Left ventricle myocardium superior (tissue), 1 donor: ENCODE measurements around the gene ZSCAN5B. TPM values are rescaled to one million over a fixed set of nuclear protein-coding genes. Genes with fewer than 3 reads are reported as not detected.
"Not testable (repeated sequence)": the region's sequence is repeated elsewhere in the genome, so short reads cannot be mapped to it uniquely, and the experiment has no call there.

Experiments
- ATAC-seq: fragments of 200-7000 bp; cut with Tn5 transposase; one replicate; pipeline ENCODE4 v1.9.1; 2020; ENCODE audit warnings: mild to moderate bottlenecking, moderate library complexity
- DNase-seq: peaks from one replicate; pipeline ENCODE4 v3.0.0-alpha.2; 2020
- intact Hi-C: fragments of 100-400 bp; cut with micrococcal nuclease; formaldehyde crosslinking; loops from one replicate; pipeline ENCODE4 v1.11.0; 2022
- long read RNA-seq: library from polyadenylated mRNA; unstranded; transcript quantifications from one replicate; pipeline ENCODE4 v2.0.0, GENCODE V29; 2021
- total RNA-seq: library from RNA; stranded (reverse); fragmentation: NEBNext Ultra II Directional; extraction: Animal tissue kit (Norgen Biotek cat#: 25700); gene quantifications from one replicate; pipeline ENCODE4 v1.2.1, GENCODE V29; 2021
- donor health status: DM: no; HTN: yes; CAD: no; lungs with severe emphysema.

ZSCAN5B gene
- total RNA-seq: not detected
- long read RNA-seq: 0 reads

DNA sequence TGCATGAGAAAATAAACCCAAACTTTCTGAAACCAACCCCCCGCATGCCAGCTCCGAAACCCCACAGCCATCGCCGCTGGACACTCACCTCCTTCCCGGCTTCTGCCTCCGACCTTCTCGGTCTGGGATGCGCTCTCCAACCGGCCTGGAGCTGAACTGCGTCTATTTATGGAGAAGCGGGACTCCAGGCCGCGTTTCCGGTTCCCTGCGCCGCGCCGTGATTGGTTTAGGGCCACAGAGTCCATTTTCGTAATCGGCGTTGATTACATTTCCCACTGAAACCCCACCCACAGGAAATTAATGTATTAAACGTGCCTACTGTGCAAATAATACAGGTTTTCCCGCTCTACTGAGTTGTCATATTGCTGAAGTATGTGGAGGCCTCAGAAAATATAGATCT is at the start of gene ZSCAN5B:
ZSCAN5B (minus strand) TSS at position 138 of the 400 bp plus-strand sequence. CDS start 4,731 bp downstream, outside the sequence.
- DNase-seq, intact Hi-C loops, ATAC-seq: not testable (repeated sequence)

GRCh38 chr19:56245764-56246163 is 48.2 kb upstream of the ZSCAN5B start:
- intact Hi-C loops, ATAC-seq, DNase-seq: not testable (repeated sequence)

- ATAC-seq (no peak), DNase-seq (no peak)
- intact Hi-C loops: no loop called here
Observed at GRCh38 chr19:56245121-56245740, 47.6 kb upstream of the ZSCAN5B start.

DNA sequence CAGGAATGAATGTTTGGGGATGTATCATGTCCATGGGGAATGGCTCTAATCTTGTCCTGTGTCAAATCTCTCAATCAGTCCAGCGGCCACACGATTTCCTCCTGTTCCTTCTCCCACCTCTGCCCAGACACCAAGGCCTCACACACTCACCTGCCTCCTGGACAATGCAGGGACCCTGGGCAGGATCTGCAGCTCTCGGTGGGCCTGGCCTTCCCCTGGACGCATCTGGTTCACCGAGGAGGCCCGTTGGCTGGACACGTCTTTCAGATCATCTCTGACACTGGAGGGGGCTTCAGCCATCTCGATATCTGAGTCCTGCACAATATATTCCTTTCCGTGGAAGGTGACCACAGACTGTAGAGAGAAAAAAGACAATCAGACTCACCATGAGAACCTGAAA is 25.9 kb upstream of the ZSCAN5B start:
- intact Hi-C loops: no loop called here
- DNase-seq (no peak), ATAC-seq (no peak)

- DNase-seq: no peak
- ATAC-seq: no peak
- intact Hi-C loops: no loop called here
Observed at GRCh38 chr19:56222901-56223300, 25.3 kb upstream of the ZSCAN5B start.

- intact Hi-C loops: no loop called here
- no peak for ATAC-seq
- DNase-seq: no peak
Observed at GRCh38 chr19:56221851-56222250, 24.3 kb upstream of the ZSCAN5B start.

DNA sequence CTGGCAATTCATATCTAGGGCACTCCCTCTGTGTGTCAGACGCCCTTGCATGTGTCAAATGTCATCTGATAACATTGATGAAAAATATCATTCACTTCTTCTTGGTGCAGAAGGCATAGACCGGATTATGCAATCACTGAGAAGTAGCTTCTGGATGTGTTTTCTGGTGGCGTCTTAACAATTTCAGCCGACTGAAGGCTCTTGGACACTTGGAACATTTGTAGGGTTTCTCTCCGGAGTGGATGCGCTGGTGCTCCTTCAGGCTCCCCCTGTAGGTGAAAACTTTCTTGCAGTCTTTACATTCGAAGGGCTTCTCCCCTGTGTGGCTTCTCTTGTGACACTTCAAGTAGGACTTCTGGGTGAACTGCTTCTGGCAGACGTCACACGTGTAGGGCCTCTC is 23.9 kb upstream of the ZSCAN5B start:
- ATAC-seq, DNase-seq, intact Hi-C loops: not testable (repeated sequence)

- no peak for DNase-seq
- ATAC-seq: no peak
- intact Hi-C loops: no loop called here
Observed at GRCh38 chr19:56218961-56219360, 21.4 kb upstream of the ZSCAN5B start.

DNA sequence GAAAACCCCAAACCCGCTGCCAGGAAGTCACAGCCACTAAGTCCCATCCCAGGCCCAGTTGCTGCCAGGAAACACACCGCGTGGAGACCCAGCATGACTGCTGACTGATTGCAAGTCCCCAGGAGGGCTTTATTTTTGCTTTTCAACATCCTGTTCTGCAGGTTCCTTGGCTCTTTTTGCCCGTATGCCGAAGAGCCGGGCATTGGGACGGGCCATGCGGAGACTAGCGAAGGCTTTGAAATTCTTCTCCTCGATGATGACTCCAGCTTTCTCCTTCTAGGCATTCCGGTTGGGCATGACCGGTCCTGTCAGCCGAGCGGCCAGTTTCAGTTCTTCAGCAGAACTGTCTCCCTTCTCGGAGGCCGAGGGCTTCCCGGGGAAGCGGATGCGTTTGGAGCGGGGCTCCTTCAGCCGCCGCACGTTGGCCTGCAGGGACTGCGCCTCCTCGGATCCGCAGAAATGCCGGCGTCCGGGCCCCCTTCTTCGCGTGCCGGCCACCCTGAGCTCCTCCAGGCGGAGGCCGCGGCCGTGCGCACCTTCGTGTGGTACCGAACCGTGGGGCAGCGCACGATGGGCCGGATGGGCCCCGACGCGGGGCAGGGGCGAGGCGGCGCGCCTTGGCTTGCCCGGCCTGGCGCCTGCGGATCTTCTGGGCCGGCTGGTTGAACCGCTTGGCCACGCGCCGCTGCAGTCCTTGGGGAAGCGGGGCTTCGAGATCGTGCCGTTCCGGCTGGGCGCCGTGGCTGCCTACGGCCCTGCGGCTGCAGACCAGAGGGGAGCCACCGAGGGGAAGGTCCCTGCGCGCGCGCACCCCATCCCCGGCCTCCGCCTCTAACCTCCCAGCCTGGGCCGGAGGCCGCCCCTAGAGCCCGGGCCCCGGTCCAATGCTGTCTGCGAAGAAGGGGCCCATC is 19.7 kb upstream of the ZSCAN5B start:
- DNase-seq (peak; percentile 45), ATAC-seq (peak; percentile 38)
- intact Hi-C loops: no loop called here

- intact Hi-C loops: no loop called here
- no peak for DNase-seq
- no peak for ATAC-seq
Observed at GRCh38 chr19:56211718-56212117, 14.1 kb upstream of the ZSCAN5B start.

GRCh38 chr19:56210036-56210435 is 12.5 kb upstream of the ZSCAN5B start:
- ATAC-seq, DNase-seq, intact Hi-C loops: not testable (repeated sequence)

DNA sequence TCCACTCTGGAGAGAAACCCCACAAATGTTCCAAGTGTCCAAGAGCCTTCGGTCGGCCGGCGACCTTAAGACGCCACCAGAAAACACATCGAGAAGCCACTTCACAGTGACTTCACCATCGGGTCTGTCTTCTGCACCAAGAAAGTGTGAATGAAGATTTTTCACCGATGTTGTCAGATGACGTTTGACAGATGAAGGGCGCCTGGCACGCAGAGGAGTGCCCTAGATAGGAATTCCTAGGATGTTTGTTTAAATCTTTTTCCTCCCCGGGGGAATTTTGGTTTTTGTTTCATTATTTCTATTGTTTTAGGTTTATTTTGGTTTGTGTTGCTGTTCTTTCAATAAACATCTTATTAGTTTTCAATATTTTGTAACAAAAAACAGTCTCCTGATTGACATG is 11.5 kb upstream of the ZSCAN5B start:
- no peak for ATAC-seq
- no peak for DNase-seq

DNA sequence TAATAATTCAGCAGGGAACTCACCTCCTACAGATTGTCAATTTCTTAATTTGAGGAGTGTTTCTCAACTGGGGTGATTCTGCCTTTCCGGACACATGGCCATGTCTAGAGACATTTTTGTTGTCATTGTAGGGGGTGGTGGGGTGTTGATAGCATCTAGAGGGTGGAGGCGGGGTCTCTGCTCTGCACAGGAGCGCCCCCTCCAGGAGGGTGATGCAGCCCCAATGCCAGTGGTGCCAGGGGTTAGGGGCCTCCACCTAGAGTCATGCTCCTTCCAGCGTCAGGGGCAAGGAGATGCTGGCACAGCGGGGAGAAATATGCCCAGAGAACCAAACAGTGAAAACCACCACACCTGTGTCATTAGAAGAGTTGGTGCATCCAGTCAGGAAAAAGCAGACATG is 10.0 kb upstream of the ZSCAN5B start:
- ATAC-seq, intact Hi-C loops, DNase-seq: not testable (repeated sequence)

More for the DNA sequence above, 11.5 kb upstream of the ZSCAN5B start:
- intact Hi-C loops: no loop called here

- DNase-seq: no peak
- no peak for ATAC-seq
- intact Hi-C loops: no loop called here
Observed at GRCh38 chr19:56201973-56202372, 4.4 kb upstream of the ZSCAN5B start, which contains the start of gene ZSCAN5C. ZSCAN5C (plus strand) TSS chr19:56202273; CDS start chr19:56205914, 3,641 bp downstream.

- DNase-seq (no peak), ATAC-seq (no peak)
- intact Hi-C loops: no loop called here
Observed at GRCh38 chr19:56199687-56200086, 2.1 kb upstream of the ZSCAN5B start.

GRCh38 chr19:56193981-56194640 is 3.5 kb downstream of the ZSCAN5B start:
- ATAC-seq: no peak
- intact Hi-C loops: no loop called here
- no peak for DNase-seq

- no peak for DNase-seq
- intact Hi-C loops: no loop called here
- ATAC-seq: no peak
Observed at GRCh38 chr19:56191711-56192110, 5.9 kb downstream of the ZSCAN5B start.

- DNase-seq: no peak
- no peak for ATAC-seq
- intact Hi-C loops: no loop called here
Observed at GRCh38 chr19:56191115-56191514, 6.5 kb downstream of the ZSCAN5B start.

DNA sequence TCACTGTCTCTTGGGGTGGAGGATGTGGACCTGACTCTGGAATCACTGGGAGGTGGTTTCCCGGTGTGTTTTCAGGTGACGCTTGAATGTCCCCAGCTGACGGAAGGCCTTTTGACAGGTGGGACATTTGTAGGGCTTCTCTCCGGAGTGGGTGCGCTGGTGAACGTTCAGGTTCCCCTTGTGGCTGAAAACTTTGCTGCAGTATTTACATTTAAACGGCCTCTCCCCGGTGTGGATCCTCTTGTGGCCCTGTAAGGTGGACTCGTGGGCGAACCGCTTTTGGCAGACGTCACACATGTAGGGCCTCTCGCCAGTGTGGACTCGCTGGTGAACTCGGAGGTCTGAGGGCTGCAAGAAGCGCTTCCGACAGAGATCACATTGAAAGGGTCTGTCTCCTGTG is 7.8 kb downstream of the ZSCAN5B start:
- intact Hi-C loops: no loop called here
- ATAC-seq: no peak
- DNase-seq: no peak
